Nephron progenitor cell (in vitro differentiated cells): ENCODE results near the gene CDX1.
A peak's percentile ranks its signal among the peaks of the same experiment; 100 is the strongest.

Experiments used
- DNase-seq: peaks from one replicate; pipeline ENCODE4 v3.0.0; 2021
- H3K27ac Mint-ChIP-seq: 2 replicates; pipeline ENCODE4 v1.8.0; 2021; ENCODE audit warnings: mild to moderate bottlenecking, moderate library complexity, mixed read lengths
- H3K27me3 Mint-ChIP-seq: 2 replicates; pipeline ENCODE4 v1.8.0; 2021; ENCODE audit warnings: mild to moderate bottlenecking, low read depth, mixed read lengths; ENCODE audit not compliant: poor library complexity
- H3K36me3 Mint-ChIP-seq: 2 replicates; pipeline ENCODE4 v1.8.0; 2021; ENCODE audit warnings: low read depth, mixed read lengths
- H3K4me1 Mint-ChIP-seq: 2 replicates; pipeline ENCODE4 v1.8.0; 2021; ENCODE audit warnings: mixed read lengths
- H3K4me3 Mint-ChIP-seq: 2 replicates; pipeline ENCODE4 v1.8.0; 2021; ENCODE audit warnings: mild to moderate bottlenecking, moderate library complexity, mixed read lengths
- H3K9me3 Mint-ChIP-seq: 2 replicates; pipeline ENCODE4 v1.8.0; 2021; ENCODE audit warnings: mild to moderate bottlenecking, moderate library complexity, mixed read lengths
- CTCF ChIP-seq: fragments of 200-600 bp; sonication (generic); IDR thresholded peaks from 2 replicates; pipeline ENCODE4 v1.5.0; 2021; ENCODE audit warnings: antibody characterized with exemption

Gene CDX1

GRCh38 chr5:150141544-150142184 lies 24.9 kb upstream of the CDX1 start:
- peak; percentile 57 for DNase-seq
- peak overlapping the region; percentile 18 for H3K4me3 Mint-ChIP-seq
- H3K4me1 Mint-ChIP-seq = peaks cover 100% of the 10 kb centered on the region
- no peaks in the 10 kb centered on the region for H3K9me3 Mint-ChIP-seq
- H3K27ac Mint-ChIP-seq = peak overlapping the region; percentile 86
- TF ChIP-seq CTCF = no peak
- peaks cover 9% of the 10 kb centered on the region for H3K27me3 Mint-ChIP-seq
- H3K36me3 Mint-ChIP-seq = peaks cover 5% of the 10 kb centered on the region

DNA sequence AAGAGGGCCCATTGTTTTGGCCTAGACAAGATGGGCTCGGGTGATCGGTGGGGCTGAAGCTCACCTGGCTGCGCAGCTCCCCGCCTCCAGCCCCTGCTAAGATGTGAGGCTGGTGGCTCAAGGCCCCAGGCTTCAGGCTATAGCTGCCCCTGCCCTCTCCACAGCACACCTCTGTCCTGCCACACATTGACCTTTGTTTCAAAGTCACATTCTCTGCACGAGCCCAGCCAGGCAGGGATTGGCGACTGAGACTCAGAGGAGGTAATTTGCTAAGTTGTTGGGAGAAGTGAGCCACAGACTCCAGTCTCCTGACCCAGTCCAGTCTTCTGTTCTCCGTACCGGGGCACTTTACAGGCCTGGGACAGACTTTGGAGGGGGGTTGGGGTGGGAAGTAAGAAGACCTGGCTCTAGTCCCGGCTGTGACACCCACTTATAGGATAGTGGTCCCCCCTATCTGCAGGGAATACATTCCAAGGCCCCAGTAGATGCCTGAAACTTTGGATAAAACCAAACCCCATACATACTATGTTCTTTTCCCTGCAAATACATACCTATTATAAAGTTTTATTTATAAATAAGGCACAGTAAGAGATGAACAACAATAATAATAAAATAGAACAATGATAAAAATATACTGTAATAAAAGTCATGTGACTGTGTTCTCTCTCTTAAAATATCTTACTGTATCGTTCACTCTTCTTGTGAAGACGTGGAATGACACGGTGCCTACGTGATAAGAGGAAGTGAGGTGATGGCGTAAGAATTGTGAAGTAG lies 24.2 kb upstream of the CDX1 start:
- no peak for TF ChIP-seq CTCF
- Mint-ChIP-seq H3K36me3 (peaks cover 5% of the 10 kb centered on the region), H3K4me3 (no peak overlapping the region), H3K27me3 (peaks cover 9% of the 10 kb centered on the region), H3K4me1 (peaks cover 96% of the 10 kb centered on the region), H3K27ac (peak overlapping the region; percentile 86), H3K9me3 (no peaks in the 10 kb centered on the region)
- no peak for DNase-seq

- no peak for DNase-seq
- no peaks in the 10 kb centered on the region for H3K9me3 Mint-ChIP-seq
- H3K27me3 Mint-ChIP-seq = peaks cover 13% of the 10 kb centered on the region
- no peak for TF ChIP-seq CTCF
- peaks cover 96% of the 10 kb centered on the region for H3K4me1 Mint-ChIP-seq
- H3K27ac Mint-ChIP-seq = peak overlapping the region; percentile 31
- H3K4me3 Mint-ChIP-seq = no peak overlapping the region
- peaks cover 5% of the 10 kb centered on the region for H3K36me3 Mint-ChIP-seq
These were observed 23.6 kb upstream of the CDX1 start for GRCh38 chr5:150142959-150143349.

- peaks cover 5% of the 10 kb centered on the region for H3K36me3 Mint-ChIP-seq
- H3K27me3 Mint-ChIP-seq = peaks cover 13% of the 10 kb centered on the region
- no peak for TF ChIP-seq CTCF
- H3K9me3 Mint-ChIP-seq = no peaks in the 10 kb centered on the region
- H3K4me3 Mint-ChIP-seq = peak overlapping the region; percentile 31
- no peak for DNase-seq
- H3K4me1 Mint-ChIP-seq = peaks cover 93% of the 10 kb centered on the region
- H3K27ac Mint-ChIP-seq = peak overlapping the region; percentile 98
These were observed 23.0 kb upstream of the CDX1 start for GRCh38 chr5:150143350-150144245.

GRCh38 chr5:150144246-150144801 lies 22.3 kb upstream of the CDX1 start:
- Mint-ChIP-seq H3K4me1 (peaks cover 88% of the 10 kb centered on the region), H3K27me3 (peaks cover 9% of the 10 kb centered on the region), H3K36me3 (peaks cover 5% of the 10 kb centered on the region), H3K4me3 (peak overlapping the region; percentile 31), H3K9me3 (no peaks in the 10 kb centered on the region), H3K27ac (peak overlapping the region; percentile 98)
- DNase-seq = no peak
- no peak for TF ChIP-seq CTCF
